Coronary artery (tissue), 2 donors: ENCODE measurements around the gene POMC.
"Not testable (repeated sequence)": the region's sequence is repeated elsewhere in the genome, so short reads cannot be mapped to it uniquely, and the experiment has no call there.

Experiments used
- DNase-seq: peaks from one replicate; pipeline ENCODE4 v3.0.0-alpha.2; 2017; ENCODE audit warnings: low spot score
- H3K27ac ChIP-seq, 2 donors: fragments of 200-600 bp; sonication (generic); one replicate each; pipeline ENCODE4 v1.5.1; 2016 to 2019
- H3K4me3 ChIP-seq: fragments of 200-600 bp; sonication (generic); 2 replicates; pipeline ENCODE4 v1.5.1; 2016; ENCODE audit warnings: mild to moderate bottlenecking, moderate library complexity
- TF ChIP-seq, protein P1 (sequence below): fragments of 200-600 bp; sonication (generic); IDR thresholded peaks from one replicate; pipeline ENCODE4 v1.5.1; 2019; ENCODE audit warnings: antibody characterized with exemption

The POMC gene

DNA sequence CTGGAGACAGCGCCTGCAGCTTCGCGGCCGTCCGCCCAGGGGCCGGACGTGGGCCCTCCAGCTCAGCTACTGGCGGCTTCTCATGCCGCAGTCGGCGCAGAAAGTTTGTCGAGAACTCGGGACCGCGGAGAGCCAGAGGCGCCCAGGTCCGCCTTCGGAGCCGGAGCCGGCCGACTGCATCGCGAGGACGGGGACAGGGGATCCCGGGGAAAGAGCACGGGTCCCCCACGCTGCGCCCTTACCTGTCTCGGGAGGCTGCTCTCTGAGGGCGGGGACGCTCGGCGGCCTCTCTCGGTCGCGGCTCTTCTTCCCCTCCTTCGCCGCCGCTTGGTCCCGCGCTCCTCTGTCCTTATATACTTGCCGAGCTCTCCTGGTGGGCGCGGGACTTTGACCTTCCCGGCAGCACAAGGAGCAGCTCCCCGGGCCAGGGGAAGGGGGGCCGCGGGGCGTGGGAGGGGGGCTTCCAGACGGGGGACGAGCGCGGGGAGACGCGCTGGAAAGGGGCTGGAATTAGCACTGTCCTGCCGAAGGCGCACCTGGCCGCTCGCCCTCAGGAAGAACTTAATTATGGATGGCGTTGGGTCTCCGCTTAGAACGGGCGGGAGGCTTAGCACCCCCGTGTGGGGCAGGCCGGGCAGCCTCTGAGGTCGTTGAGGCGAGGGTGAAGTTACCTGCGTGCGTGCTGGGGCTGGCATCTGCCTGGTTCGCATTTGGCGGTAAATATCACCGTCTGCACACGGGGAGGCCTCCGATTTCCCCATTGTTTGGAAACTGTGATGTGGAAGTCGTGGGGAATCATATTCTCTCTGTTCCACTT lies at the start of gene POMC:
TSS of gene POMC (minus strand) at position 325 of the 817 bp plus-strand sequence. CDS start 3,808 bp downstream, outside the sequence.
- Histone ChIP-seq H3K27ac (no peak within 1 kb of the TSS), H3K4me3 (peak within 1 kb of the TSS; percentile 71)
- TF ChIP-seq, protein P1, sequence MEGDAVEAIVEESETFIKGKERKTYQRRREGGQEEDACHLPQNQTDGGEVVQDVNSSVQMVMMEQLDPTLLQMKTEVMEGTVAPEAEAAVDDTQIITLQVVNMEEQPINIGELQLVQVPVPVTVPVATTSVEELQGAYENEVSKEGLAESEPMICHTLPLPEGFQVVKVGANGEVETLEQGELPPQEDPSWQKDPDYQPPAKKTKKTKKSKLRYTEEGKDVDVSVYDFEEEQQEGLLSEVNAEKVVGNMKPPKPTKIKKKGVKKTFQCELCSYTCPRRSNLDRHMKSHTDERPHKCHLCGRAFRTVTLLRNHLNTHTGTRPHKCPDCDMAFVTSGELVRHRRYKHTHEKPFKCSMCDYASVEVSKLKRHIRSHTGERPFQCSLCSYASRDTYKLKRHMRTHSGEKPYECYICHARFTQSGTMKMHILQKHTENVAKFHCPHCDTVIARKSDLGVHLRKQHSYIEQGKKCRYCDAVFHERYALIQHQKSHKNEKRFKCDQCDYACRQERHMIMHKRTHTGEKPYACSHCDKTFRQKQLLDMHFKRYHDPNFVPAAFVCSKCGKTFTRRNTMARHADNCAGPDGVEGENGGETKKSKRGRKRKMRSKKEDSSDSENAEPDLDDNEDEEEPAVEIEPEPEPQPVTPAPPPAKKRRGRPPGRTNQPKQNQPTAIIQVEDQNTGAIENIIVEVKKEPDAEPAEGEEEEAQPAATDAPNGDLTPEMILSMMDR: no peak
- DNase-seq: no peak

DNA sequence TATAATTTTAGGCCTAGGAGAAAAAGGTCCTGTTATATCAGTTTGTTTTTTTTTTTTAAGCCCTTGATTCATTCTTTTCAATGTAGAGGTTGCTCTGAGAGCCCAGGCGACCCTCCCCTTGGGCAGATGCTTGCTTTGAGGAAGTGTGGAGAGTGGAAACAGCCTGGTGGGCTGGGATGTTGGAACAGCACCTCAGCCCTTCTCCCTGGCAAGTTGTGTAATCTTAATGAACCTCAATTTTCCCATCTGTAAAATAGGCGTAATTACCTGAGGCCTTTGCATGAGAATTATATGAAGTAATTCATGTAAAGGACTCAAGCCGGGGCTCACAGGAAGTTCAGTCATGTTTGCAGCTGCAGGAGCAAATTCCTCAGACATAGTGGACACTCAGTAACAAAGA lies 49.7 kb upstream of the POMC start:
- Histone ChIP-seq H3K4me3 (no peak overlapping the region), H3K27ac (no peak overlapping the region)
- TF ChIP-seq, protein P1: no peak
- no peak for DNase-seq

DNA sequence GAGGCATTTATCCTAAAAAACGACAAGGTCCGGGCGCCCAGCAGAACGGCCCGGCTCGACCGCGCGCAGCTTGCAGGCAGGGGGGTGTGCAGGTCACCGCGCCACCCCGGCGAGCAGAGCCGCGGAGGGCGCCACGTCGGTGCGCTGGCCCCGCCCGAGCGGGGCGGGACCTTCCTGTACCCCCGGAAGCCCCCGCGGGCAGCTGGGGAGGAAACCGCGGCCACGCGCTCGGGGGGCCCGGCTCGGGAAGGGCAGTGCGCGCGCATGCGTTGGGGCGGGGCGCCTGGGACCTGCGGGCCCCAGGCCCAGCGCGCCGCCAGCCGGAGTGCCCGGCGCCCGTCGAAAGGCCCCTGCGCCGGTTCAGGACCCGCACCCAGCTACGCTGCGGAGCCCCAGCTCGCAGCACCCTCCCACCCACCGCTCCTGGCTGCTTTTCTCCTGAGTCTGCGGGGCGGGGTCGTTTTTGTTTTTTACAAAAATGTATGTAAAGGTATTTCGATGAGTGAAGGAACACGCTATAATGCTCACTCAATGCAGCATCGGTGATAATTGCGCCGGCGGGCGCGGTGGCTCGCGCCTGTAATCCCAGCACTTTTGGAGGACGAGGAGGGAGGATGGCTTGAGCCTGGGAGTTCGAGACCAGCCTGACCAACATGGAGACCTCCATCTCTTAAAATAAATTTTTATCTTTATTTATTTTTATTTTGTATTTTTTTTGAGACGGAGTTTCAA lies 47.7 kb upstream of the POMC start:
- no peak for DNase-seq
- Histone ChIP-seq H3K27ac (peak overlapping the region; percentile 52 to 70), H3K4me3 (peak overlapping the region; percentile 77)
- TF ChIP-seq, protein P1: no peak

DNA sequence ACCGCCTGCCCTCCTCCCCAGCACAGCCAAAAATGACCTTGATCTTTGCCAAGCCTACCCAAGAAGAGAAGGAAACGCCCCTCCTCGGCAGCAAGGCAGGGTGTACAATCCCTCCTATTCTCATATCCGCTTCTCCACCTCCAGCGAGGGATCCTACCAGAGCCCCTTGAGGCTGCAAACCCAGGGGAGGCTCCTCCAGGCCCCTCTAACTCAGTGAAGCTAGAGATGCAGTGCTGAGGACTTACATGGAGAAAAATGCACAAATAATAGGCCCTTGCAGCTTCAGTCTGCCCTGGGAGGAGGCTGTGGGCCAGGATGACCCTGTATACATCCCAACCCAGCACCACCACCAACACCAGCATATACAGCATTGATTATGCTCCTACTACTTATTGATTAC lies 46.9 kb upstream of the POMC start:
- DNase-seq: no peak
- H3K27ac ChIP-seq: peak overlapping the region in 1 of 2 donors; percentile 70
- TF ChIP-seq, protein P1: no peak
- no peak overlapping the region for H3K4me3 ChIP-seq

DNA sequence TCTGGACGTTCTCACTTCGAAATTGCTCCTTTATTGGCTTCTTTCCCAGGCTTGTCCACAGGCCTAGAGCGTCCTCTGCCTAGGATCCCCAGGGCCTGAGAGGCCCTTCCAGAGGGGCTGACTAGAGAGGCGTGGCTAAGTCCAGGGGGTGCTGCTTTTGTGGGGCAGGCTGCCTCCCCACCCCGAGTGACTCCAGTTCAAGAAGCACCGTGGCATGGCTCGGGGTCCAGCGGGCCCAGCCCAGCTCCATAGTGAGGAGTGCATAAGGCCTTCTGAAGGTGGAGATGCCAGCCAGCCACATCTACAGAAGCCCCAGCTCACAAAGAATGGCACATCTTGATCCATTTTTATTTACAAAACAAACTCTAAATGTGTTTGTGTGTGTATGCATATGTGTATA lies 44.8 kb upstream of the POMC start:
- Histone ChIP-seq H3K4me3 (no peak overlapping the region), H3K27ac (no peak overlapping the region)
- TF ChIP-seq, protein P1: no peak
- no peak for DNase-seq

DNA sequence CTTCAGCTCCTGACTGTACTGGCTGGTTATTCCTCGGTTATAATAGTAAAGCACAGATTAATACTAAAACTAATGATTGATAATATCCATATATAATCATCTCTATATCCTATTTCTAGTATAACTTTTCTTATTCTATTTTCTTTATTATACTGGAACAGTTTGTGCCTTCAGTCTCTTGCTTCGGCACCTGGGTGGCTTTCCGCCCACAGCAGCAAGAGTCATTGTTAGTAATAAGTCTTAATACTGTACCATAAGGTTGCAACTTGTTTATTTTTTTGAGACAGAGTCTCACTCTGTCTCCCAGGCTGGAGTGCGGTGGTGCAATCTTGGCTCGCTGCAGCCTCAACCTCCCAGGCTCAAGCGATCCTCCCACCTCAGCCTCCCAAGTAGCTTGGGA lies 42.5 kb upstream of the POMC start:
- not testable (repeated sequence) for H3K4me3 ChIP-seq, DNase-seq, H3K27ac ChIP-seq

DNA sequence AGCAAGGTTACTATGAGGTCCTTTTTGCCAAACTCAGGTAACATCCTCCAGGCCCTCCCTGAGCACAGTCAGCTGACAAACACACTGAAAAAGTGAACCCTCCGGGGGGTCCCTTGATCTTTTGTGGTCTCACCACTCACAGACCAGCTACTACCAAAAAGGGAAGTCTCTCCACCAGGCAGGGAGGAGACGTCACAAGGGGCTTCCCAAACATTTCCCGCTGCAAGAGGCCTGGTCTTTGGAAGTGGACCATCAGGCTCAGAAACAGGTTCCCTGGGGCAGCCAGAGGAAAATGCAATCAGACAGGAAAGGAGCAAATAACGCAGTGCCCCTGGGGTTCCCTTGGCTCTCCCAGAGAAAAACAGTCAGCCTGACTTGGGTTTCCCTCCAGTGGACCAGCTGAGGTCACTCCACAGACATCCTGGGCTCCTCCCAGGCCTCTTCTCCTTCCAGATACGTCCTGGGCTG lies 38.7 kb upstream of the POMC start:
- no peak for DNase-seq
- no peak overlapping the region for H3K27ac ChIP-seq
- no peak overlapping the region for H3K4me3 ChIP-seq
- TF ChIP-seq, protein P1: no peak
